Heart left ventricle (tissue), 16 donors: ENCODE results near the gene PCSK1. TPM values are rescaled to one million over a fixed set of nuclear protein-coding genes. Genes with fewer than 3 reads are reported as not detected.

Experiments used
- ATAC-seq, 4 donors: fragments of 200-7000 bp; cut with Tn5 transposase; one replicate each; pipeline ENCODE4 v1.9.1; 2020 to 2022; ENCODE audit warnings: moderate library complexity in 4 of 4, mild to moderate bottlenecking in 3 of 4, moderate number of reproducible peaks in 1 of 4
- DNase-seq, 5 donors: peaks; one replicate each; pipeline ENCODE4 v3.0.0-alpha.2; 2020
- H3K27ac ChIP-seq, 12 donors: fragments of 200-600 bp; sonication (generic) in 4 of 12; one replicate each; pipeline versions ENCODE4 v1.5.0 to v1.8.0; 2016 to 2022; ENCODE audit warnings: mild to moderate bottlenecking in 2 of 12
- H3K27me3 ChIP-seq, 9 donors: fragments of 200-600 bp; sonication (generic) in 2 of 9; one replicate each; pipeline versions ENCODE4 v1.5.1 to v1.8.0; 2016 to 2022; ENCODE audit warnings: mild to moderate bottlenecking in 3 of 9
- H3K36me3 ChIP-seq, 9 donors: fragments of 200-600 bp; sonication (generic) in 2 of 9; one replicate each; pipeline versions ENCODE4 v1.5.0 to v1.8.0; 2018 to 2022; ENCODE audit warnings: mild to moderate bottlenecking in 2 of 9
- H3K4me1 ChIP-seq, 12 donors: fragments of 200-600 bp; sonication (generic) in 4 of 12; one replicate each; pipeline versions ENCODE4 v1.5.0 to v1.8.0; 2016 to 2022; ENCODE audit warnings: mild to moderate bottlenecking in 3 of 12
- H3K4me3 ChIP-seq, 12 donors: fragments of 200-600 bp; sonication (generic) in 4 of 12; one replicate each; pipeline versions ENCODE4 v1.5.0 to v1.8.0; 2017 to 2022; ENCODE audit warnings: mild to moderate bottlenecking in 9 of 12, moderate library complexity in 4 of 12
- H3K9me3 ChIP-seq, 12 donors: fragments of 200-600 bp; sonication (generic) in 4 of 12; one replicate each; pipeline versions ENCODE4 v1.5.0 to v1.8.0; 2016 to 2022; ENCODE audit warnings: mild to moderate bottlenecking in 1 of 12
- CTCF ChIP-seq, 12 donors: fragments of 200-600 bp; sonication (generic) in 4 of 12; IDR thresholded peaks; one replicate each; pipeline versions ENCODE4 v1.5.0 to v1.8.0; 2018 to 2022; ENCODE audit warnings: antibody characterized with exemption in 12 of 12, mild to moderate bottlenecking in 5 of 12
- POLR2A ChIP-seq, 2 donors: fragments of 450-650 bp; IDR thresholded peaks; one replicate each; pipeline ENCODE4 v1.6.1; 2017; ENCODE audit warnings: antibody characterized with exemption in 2 of 2, mild to moderate bottlenecking in 2 of 2, moderate library complexity in 2 of 2
- WGBS, 4 donors: extraction: QIAGEN DNeasy Blood & Tissue Kit in 2 of 4; methylation state at CpG; one replicate each; pipeline versions ENCODE4 v1.1.5 to v1.1.7; 2013 to 2018; 5-methylcytosine and 5-hydroxymethylcytosine counted together
- intact Hi-C, 10 donors: fragments of 100-400 bp; cut with DNase I; formaldehyde crosslinking; loops; one replicate each; pipeline versions ENCODE4 v1.11.1 to v1.14.2; 2022
- polyA plus RNA-seq, 2 donors: library from polyadenylated mRNA; stranded (reverse); fragments of 200-250 nt; gene quantifications; one replicate each; pipeline ENCODE4 v1.2.3, GENCODE V29; 2013
- total RNA-seq, 9 donors: library from RNA; depleted of rRNA in 2 of 9; stranded (reverse); fragments of >200 nt in 2 of 9; fragmentation: NEBNext Ultra II Directional in 3 of 9; extraction: Animal tissue kit (Norgen Biotek cat#: 25700) in 3 of 9; gene quantifications; one replicate each; pipeline versions ENCODE4 v1.1.0 to v1.2.4, GENCODE V29; 2016 to 2023
- donor health status: ischemic (EF 13 %, LVEDD 7.1; RV severe dilation, severe dysfunction).
- donor health status: healthy with polysubstance abuse.
- donor health status: DM: no; HTN: yes; CAD: no.
- donor health status: DM: no; HTN: no; CAD: no.
- donor health status: ischemic (EF 25% LVEDD 6.9; RV normal size, moderate dysfunction).
- donor health status: ischemic (EF 25% LVEDD 5.7; RV mildly dilated, moderate dysfunction).
- donor health status: healthy.
- donor health status: DM: yes; HTN: yes; CAD: no.
- donor health status: ischemic (EF 35%, LVEDD 5.7; RV mildly dilated, moderate dysfunction).
- donor health status: nonischemic (EF 11% LVEDD 7.7; RV severe dilation, severe dysfunction).
- donor health status: DM: yes; HTN: yes; CAD: no.
- donor health status: PGD.
- donor health status: ischemic (EF 29% LVEDD 5.4; RV normal size, mild dysfunction).
- donor health status: nonischemic (EF 23%, LVEDD 6.1; RV moderate dilation, normal function).

PCSK1 gene
- total and polyA plus RNA-seq, 11 donors: 0.04 to 0.81 (median 0.40) TPM; not detected in 3

DNA sequence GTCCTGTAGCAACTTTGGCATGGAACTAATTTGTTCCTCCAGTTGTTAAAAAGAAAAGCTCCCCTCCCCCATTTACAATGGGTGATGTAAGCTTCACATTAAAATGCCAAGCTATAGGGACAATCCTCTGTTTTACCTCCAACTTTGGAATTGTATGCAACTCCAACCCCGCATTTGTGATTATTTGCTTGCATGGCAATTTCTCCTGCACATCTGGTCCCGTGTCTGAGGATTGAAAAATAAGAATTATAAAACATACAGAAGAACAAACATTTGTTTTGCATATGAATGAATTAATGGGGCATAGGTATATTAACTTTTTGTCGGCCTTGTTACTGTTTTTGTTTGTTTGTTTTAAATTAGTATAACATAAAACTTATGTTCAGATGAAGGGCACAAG, 17.2 kb downstream of the PCSK1 start:
- no peak overlapping the region for H3K4me3 ChIP-seq
- no peaks in the 10 kb centered on the region for H3K9me3 ChIP-seq
- ATAC-seq: no peak
- no peaks in the 10 kb centered on the region for H3K4me1 ChIP-seq
- TF ChIP-seq CTCF (IDR thresholded peaks at IDR 0.05) (no peak), POLR2A (IDR thresholded peaks at IDR 0.05) (no peak)
- no peak for DNase-seq
- 90 to 94% (median 91%) methylated on average over 3 of the region's 3 CpGs for WGBS, 4 donors
- H3K36me3 ChIP-seq: no peaks in the 10 kb centered on the region
- no peak overlapping the region for H3K27ac ChIP-seq
- intact Hi-C loops: no loop called here
- no peaks in the 10 kb centered on the region for H3K27me3 ChIP-seq

GRCh38 chr5:96412868-96413449, 20.1 kb downstream of the PCSK1 start:
- Histone ChIP-seq H3K27me3 (no peaks in the 10 kb centered on the region), H3K4me3 (no peak overlapping the region), H3K9me3 (no peaks in the 10 kb centered on the region), H3K36me3 (no peaks in the 10 kb centered on the region), H3K4me1 (no peaks in the 10 kb centered on the region), H3K27ac (no peak overlapping the region)
- DNase-seq: no peak
- no peak for ATAC-seq
- intact Hi-C loops: no loop called here
- WGBS, 4 donors: 34 to 54% (median 39%) methylated on average over 2 to 3 of the region's 3 CpGs
- TF ChIP-seq CTCF (IDR thresholded peaks at IDR 0.05) (no peak), POLR2A (IDR thresholded peaks at IDR 0.05) (no peak)

- Histone ChIP-seq H3K27ac (no peak overlapping the region), H3K4me3 (no peak overlapping the region), H3K36me3 (no peaks in the 10 kb centered on the region), H3K27me3 (no peaks in the 10 kb centered on the region), H3K4me1 (no peaks in the 10 kb centered on the region), H3K9me3 (no peaks in the 10 kb centered on the region)
- ATAC-seq: no peak
- TF ChIP-seq CTCF (IDR thresholded peaks at IDR 0.05): no peak
- no peak for TF ChIP-seq POLR2A (IDR thresholded peaks at IDR 0.05)
- DNase-seq: no peak
- WGBS, 4 donors: 75 to 88% (median 82%) methylated on average over 7 of the region's 7 CpGs
- intact Hi-C loops: no loop called here
These were observed 23.0 kb downstream of the PCSK1 start for GRCh38 chr5:96410013-96410412.

DNA sequence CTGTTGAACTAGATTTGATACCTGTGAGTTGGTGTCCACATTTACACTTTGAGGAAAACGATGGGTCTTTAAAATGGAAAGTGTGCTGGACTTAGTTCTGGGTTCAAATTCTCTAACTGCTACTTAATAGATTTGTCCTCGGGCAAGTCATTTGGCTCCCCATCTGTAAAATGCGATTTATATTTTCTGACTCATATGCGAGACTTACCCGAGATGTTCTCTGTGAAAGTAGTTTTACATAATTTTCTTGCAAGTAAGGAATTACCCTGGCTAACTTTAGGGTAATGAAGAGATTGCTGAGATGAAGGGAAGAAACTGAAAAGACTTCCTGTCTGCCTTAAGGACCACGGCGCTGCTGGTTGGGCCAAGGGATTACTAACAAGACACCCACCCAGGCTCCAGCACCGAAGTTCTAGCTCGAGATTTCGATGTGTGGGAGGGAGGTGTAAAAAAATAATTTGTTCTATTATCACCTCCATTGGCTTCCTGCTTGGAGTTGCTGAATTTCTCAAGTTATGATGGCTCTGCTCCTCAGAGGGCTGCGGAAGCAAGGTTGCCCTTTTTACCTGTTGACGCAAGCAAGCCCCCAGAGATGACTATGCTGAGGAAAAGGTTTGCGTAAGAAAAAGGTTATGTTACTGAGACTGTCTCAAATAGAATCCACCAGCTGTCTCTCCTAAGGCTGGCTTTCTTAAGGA, 24.1 kb downstream of the PCSK1 start:
- H3K4me1 ChIP-seq: no peaks in the 10 kb centered on the region
- 82 to 88% (median 85%) methylated on average over 13 of the region's 13 CpGs for WGBS, 4 donors
- H3K4me3 ChIP-seq: no peak overlapping the region
- no peak overlapping the region for H3K27ac ChIP-seq
- intact Hi-C loops: no loop called here
- no peak for TF ChIP-seq CTCF (IDR thresholded peaks at IDR 0.05)
- TF ChIP-seq POLR2A (IDR thresholded peaks at IDR 0.05): no peak
- H3K27me3 ChIP-seq: no peaks in the 10 kb centered on the region
- no peaks in the 10 kb centered on the region for H3K9me3 ChIP-seq
- no peak for DNase-seq
- no peaks in the 10 kb centered on the region for H3K36me3 ChIP-seq
- no peak for ATAC-seq
